Osteoblast (primary cell): ENCODE measurements around the gene TSPAN13. TPM values are rescaled to one million over a fixed set of nuclear protein-coding genes. Genes with fewer than 3 reads are reported as not detected.

Experiments used
- DNase-seq: peaks from one replicate; pipeline ENCODE4 v3.0.0; 2011; ENCODE audit warnings: low spot score, mixed read lengths; ENCODE audit not compliant: insufficient read length; ENCODE audit errors: missing footprints
- H2AFZ ChIP-seq: 2 replicates; pipeline ENCODE4 v1.6.0; 2011; ENCODE audit warnings: mild to moderate bottlenecking, low read length
- H3K27ac ChIP-seq: 2 replicates; pipeline ENCODE4 v1.5.1; 2011; ENCODE audit warnings: mild to moderate bottlenecking, low read depth, low read length, moderate library complexity
- H3K27me3 ChIP-seq: 2 replicates; pipeline ENCODE4 v1.6.0; 2012; ENCODE audit warnings: mild to moderate bottlenecking, control low read depth, inconsistent platforms, low read length, moderate library complexity; ENCODE audit not compliant: insufficient read depth
- H3K36me3 ChIP-seq: 2 replicates; pipeline ENCODE4 v1.5.1; 2011; ENCODE audit warnings: mild to moderate bottlenecking, low read length, control low read depth, moderate library complexity; ENCODE audit not compliant: insufficient read depth
- H3K4me1 ChIP-seq: 2 replicates; pipeline ENCODE4 v1.5.1; 2011; ENCODE audit warnings: mild to moderate bottlenecking, low read length, control low read depth, moderate library complexity; ENCODE audit not compliant: insufficient read depth
- H3K4me2 ChIP-seq: 2 replicates; pipeline ENCODE4 v1.6.0; 2011; ENCODE audit warnings: mild to moderate bottlenecking, low read length; ENCODE audit not compliant: insufficient read depth
- H3K4me3 ChIP-seq: fragments of 200-600 bp; sonication (generic); 3 replicates; pipeline ENCODE4 v1.5.1; 2012; ENCODE audit warnings: mild to moderate bottlenecking, low read length, inconsistent platforms; ENCODE audit not compliant: insufficient read depth
- H3K79me2 ChIP-seq: 2 replicates; pipeline ENCODE4 v1.6.0; 2012; ENCODE audit warnings: mild to moderate bottlenecking, low read length, control low read depth, inconsistent platforms; ENCODE audit not compliant: insufficient read depth
- H3K9me3 ChIP-seq: 2 replicates; pipeline ENCODE4 v1.5.1; 2011; ENCODE audit warnings: low read depth, low read length, control low read depth
- H4K20me1 ChIP-seq: 2 replicates; pipeline ENCODE4 v1.6.0; 2012; ENCODE audit warnings: mild to moderate bottlenecking, low read length, control low read depth; ENCODE audit not compliant: insufficient read depth
- total RNA-seq: library from RNA; depleted of rRNA; stranded (reverse); fragments of >200 nt; gene quantifications from 2 replicates; pipeline ENCODE4 v1.2.3, GENCODE V29; 2012
- TF ChIP-seq, protein P1 (sequence below): IDR thresholded peaks from 2 replicates; pipeline ENCODE4 v1.5.1; 2011; ENCODE audit warnings: mild to moderate bottlenecking, low read depth, low read length, moderate library complexity; ENCODE audit errors: extremely low read depth

Gene TSPAN13
- total RNA-seq, 1 donor = 1.8 TPM

DNA sequence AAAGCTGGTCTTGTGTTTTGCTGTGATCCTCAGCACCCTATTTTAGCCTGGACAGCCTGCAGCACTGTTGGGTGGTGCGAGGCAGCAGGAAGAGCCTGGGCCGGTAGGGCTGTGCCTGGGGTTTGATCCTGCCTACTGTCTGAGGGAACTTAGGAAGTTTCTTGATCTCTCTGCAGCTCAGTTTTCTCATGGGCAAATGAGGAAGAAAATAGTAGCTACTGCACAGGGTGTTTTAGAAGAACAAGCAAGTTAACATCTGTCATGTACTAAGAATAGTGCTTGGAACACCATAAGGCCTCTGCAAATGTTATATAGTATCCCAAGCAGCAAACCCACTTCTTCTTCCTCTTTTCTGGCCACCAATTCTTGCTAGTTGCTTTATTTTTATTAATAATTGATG is 63.3 kb downstream of the TSPAN13 start:
- TF ChIP-seq, protein P1, sequence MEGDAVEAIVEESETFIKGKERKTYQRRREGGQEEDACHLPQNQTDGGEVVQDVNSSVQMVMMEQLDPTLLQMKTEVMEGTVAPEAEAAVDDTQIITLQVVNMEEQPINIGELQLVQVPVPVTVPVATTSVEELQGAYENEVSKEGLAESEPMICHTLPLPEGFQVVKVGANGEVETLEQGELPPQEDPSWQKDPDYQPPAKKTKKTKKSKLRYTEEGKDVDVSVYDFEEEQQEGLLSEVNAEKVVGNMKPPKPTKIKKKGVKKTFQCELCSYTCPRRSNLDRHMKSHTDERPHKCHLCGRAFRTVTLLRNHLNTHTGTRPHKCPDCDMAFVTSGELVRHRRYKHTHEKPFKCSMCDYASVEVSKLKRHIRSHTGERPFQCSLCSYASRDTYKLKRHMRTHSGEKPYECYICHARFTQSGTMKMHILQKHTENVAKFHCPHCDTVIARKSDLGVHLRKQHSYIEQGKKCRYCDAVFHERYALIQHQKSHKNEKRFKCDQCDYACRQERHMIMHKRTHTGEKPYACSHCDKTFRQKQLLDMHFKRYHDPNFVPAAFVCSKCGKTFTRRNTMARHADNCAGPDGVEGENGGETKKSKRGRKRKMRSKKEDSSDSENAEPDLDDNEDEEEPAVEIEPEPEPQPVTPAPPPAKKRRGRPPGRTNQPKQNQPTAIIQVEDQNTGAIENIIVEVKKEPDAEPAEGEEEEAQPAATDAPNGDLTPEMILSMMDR = no peak
- no peak overlapping the region for H3K27ac ChIP-seq
- H2AFZ ChIP-seq = no peak overlapping the region
- H3K79me2 ChIP-seq = no peaks in the 10 kb centered on the region
- no peaks in the 10 kb centered on the region for H3K36me3 ChIP-seq
- H3K4me3 ChIP-seq = no peak overlapping the region
- no peaks in the 10 kb centered on the region for H3K9me3 ChIP-seq
- no peak for DNase-seq
- H3K4me1 ChIP-seq = peaks cover 16% of the 10 kb centered on the region
- no peak overlapping the region for H3K4me2 ChIP-seq
- H4K20me1 ChIP-seq = no peaks in the 10 kb centered on the region
- H3K27me3 ChIP-seq = no peaks in the 10 kb centered on the region

DNA sequence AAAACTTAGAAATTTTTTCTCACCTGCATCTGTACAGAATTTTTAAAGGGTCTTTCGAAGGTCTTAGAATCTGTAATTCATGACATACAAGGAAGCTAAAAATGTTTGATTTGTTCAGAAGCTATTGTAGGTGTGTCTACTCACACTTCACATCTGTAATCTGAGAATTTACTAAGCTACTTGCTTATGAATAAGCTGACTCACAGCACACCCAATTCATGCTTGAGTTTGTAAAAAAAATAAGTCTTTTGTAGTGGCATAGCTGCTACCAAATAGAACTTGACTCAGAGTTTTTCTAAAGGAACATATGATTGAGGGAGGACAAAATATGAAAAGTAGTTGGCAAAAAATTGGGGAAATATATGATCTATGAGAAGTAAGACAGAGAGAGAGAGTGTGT is 64.0 kb downstream of the TSPAN13 start:
- Histone ChIP-seq H3K27me3 (no peaks in the 10 kb centered on the region), H3K27ac (no peak overlapping the region), H3K9me3 (no peaks in the 10 kb centered on the region), H3K4me3 (no peak overlapping the region), H3K4me1 (peaks cover 14% of the 10 kb centered on the region), H3K79me2 (no peaks in the 10 kb centered on the region), H3K4me2 (no peak overlapping the region), H4K20me1 (no peaks in the 10 kb centered on the region), H3K36me3 (no peaks in the 10 kb centered on the region), H2AFZ (no peak overlapping the region)
- DNase-seq = peak; percentile 85
- TF ChIP-seq, protein P1 = no peak

DNA sequence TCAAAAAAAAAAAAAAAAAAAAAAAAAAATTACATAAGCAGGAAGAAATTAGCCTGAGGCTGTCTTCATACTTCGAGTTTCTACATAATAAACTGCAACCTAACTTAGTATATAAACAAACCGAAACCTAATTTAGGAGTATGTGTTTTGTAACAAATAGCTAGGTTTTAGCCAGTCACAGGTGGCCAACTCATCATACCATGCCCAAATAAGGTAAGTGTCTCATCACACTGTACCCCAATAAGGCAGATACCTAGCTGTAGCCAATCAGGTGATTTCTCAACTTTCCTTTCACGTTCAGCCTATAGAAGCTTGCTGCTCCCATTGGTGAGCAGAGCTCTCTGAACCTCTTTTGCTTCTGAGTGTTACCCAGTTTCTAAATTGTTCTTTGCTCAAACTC is 65.2 kb downstream of the TSPAN13 start:
- DNase-seq = no peak
- H2AFZ ChIP-seq = no peak overlapping the region
- no peaks in the 10 kb centered on the region for H3K36me3 ChIP-seq
- H4K20me1 ChIP-seq = no peaks in the 10 kb centered on the region
- peaks cover 5% of the 10 kb centered on the region for H3K4me1 ChIP-seq
- no peaks in the 10 kb centered on the region for H3K79me2 ChIP-seq
- TF ChIP-seq, protein P1 = no peak
- no peak overlapping the region for H3K27ac ChIP-seq
- no peaks in the 10 kb centered on the region for H3K27me3 ChIP-seq
- no peak overlapping the region for H3K4me3 ChIP-seq
- no peaks in the 10 kb centered on the region for H3K9me3 ChIP-seq
- H3K4me2 ChIP-seq = no peak overlapping the region

DNA sequence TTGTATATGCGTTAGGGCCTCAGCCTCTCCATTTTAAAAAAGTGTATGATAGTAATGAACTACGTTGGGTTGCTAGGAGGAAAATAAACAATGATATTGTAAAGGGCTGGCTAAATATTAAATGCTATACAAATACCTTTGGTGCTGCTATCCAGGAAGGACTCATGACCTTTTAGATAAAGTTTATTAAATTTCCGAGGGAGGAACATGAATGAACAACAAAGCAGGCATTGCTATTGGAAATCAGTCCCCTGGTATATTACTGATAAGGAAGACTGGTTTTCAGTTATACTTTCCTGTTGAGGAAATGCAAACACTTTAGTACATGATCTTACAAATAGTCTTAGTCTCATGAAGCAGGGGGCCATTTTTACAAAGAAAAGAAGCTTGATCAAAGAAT is 68.5 kb downstream of the TSPAN13 start:
- Histone ChIP-seq H4K20me1 (no peaks in the 10 kb centered on the region), H3K27me3 (no peaks in the 10 kb centered on the region), H3K4me2 (no peak overlapping the region), H2AFZ (no peak overlapping the region), H3K79me2 (no peaks in the 10 kb centered on the region), H3K4me3 (no peak overlapping the region), H3K9me3 (no peaks in the 10 kb centered on the region), H3K4me1 (peaks cover 5% of the 10 kb centered on the region), H3K36me3 (no peaks in the 10 kb centered on the region), H3K27ac (no peak overlapping the region)
- TF ChIP-seq, protein P1 = no peak
- no peak for DNase-seq
